ENCODE results near the gene TOR1A. TPM values are rescaled to one million over a fixed set of nuclear protein-coding genes. Genes with fewer than 3 reads are reported as not detected.
A peak's percentile ranks its signal among the peaks of the same experiment; 100 is the strongest.

The TOR1A gene
- total RNA-seq, 2 donors from 2014 or later = 27.3 to 51.7 TPM

- H3K9me3 Mint-ChIP-seq = no peaks in the 10 kb centered on the region
- H3K27me3 Mint-ChIP-seq = peaks cover 12% of the 10 kb centered on the region
- ATAC-seq (replicated peaks) = no peak
- no peak overlapping the region for H3K4me3 Mint-ChIP-seq
- H3K27ac Mint-ChIP-seq = no peak overlapping the region
- peaks cover 10% of the 10 kb centered on the region for H3K4me1 Mint-ChIP-seq
- H3K36me3 Mint-ChIP-seq (ENCODE audit: low read depth) = no peaks in the 10 kb centered on the region
Measured at GRCh38 chr9:129775448-129775798, 48.5 kb downstream of the TOR1A start.

GRCh38 chr9:129774791-129775447 is 49.0 kb downstream of the TOR1A start:
- H3K27ac Mint-ChIP-seq = no peak overlapping the region
- no peak for ATAC-seq (replicated peaks)
- peaks cover 10% of the 10 kb centered on the region for H3K4me1 Mint-ChIP-seq
- H3K4me3 Mint-ChIP-seq = no peak overlapping the region
- no peaks in the 10 kb centered on the region for H3K9me3 Mint-ChIP-seq
- peaks cover 12% of the 10 kb centered on the region for H3K27me3 Mint-ChIP-seq
- no peaks in the 10 kb centered on the region for H3K36me3 Mint-ChIP-seq (ENCODE audit: low read depth)

GRCh38 chr9:129773262-129774048 is 50.5 kb downstream of the TOR1A start:
- Mint-ChIP-seq H3K27ac (no peak overlapping the region), H3K27me3 (peaks cover 10% of the 10 kb centered on the region), H3K4me1 (peaks cover 10% of the 10 kb centered on the region), H3K4me3 (no peak overlapping the region), H3K36me3 (ENCODE audit: low read depth) (no peaks in the 10 kb centered on the region), H3K9me3 (no peaks in the 10 kb centered on the region)
- ATAC-seq (replicated peaks) = no peak

GRCh38 chr9:129770741-129771140 is 53.2 kb downstream of the TOR1A start:
- no peak for ATAC-seq (replicated peaks)
- Mint-ChIP-seq H3K36me3 (ENCODE audit: low read depth) (no peaks in the 10 kb centered on the region), H3K9me3 (no peaks in the 10 kb centered on the region), H3K27me3 (peaks cover 3% of the 10 kb centered on the region), H3K4me3 (no peak overlapping the region), H3K27ac (no peak overlapping the region), H3K4me1 (no peaks in the 10 kb centered on the region)

- Mint-ChIP-seq H3K36me3 (ENCODE audit: low read depth) (no peaks in the 10 kb centered on the region), H3K9me3 (no peaks in the 10 kb centered on the region), H3K4me1 (no peaks in the 10 kb centered on the region), H3K27ac (no peak overlapping the region), H3K4me3 (no peak overlapping the region), H3K27me3 (peaks cover 3% of the 10 kb centered on the region)
- ATAC-seq (replicated peaks) = no peak
Measured at GRCh38 chr9:129769669-129770068, 54.3 kb downstream of the TOR1A start.

- Mint-ChIP-seq H3K36me3 (ENCODE audit: low read depth) (no peaks in the 10 kb centered on the region), H3K4me1 (no peaks in the 10 kb centered on the region), H3K9me3 (no peaks in the 10 kb centered on the region), H3K27me3 (no peaks in the 10 kb centered on the region), H3K27ac (no peak overlapping the region), H3K4me3 (no peak overlapping the region)
- ATAC-seq (replicated peaks) = no peak
Measured at GRCh38 chr9:129768486-129768885, 55.5 kb downstream of the TOR1A start.

GRCh38 chr9:129765764-129766317 is 58.1 kb downstream of the TOR1A start:
- Mint-ChIP-seq H3K4me3 (no peak overlapping the region), H3K27ac (no peak overlapping the region), H3K36me3 (ENCODE audit: low read depth) (no peaks in the 10 kb centered on the region), H3K9me3 (no peaks in the 10 kb centered on the region), H3K27me3 (no peaks in the 10 kb centered on the region), H3K4me1 (no peaks in the 10 kb centered on the region)
- no peak for ATAC-seq (replicated peaks)

GRCh38 chr9:129762985-129763926 is 60.7 kb downstream of the TOR1A start:
- Mint-ChIP-seq H3K4me3 (no peak overlapping the region), H3K4me1 (peaks cover under 1% of the 10 kb centered on the region), H3K9me3 (no peaks in the 10 kb centered on the region), H3K36me3 (ENCODE audit: low read depth) (no peaks in the 10 kb centered on the region), H3K27me3 (peaks cover under 1% of the 10 kb centered on the region), H3K27ac (peak overlapping the region; percentile 28)
- no peak for ATAC-seq (replicated peaks)

Other genes starting within 250 kb of the TOR1A start
- not detected for gene C9orf50, start 203.0 kb downstream of the TOR1A start, total RNA-seq
- gene NTMT1, start 198.0 kb downstream of the TOR1A start, total RNA-seq = 10 to 100 TPM; 27.2 to 61.1 TPM
- 10 to 100 TPM; 12.3 to 26.4 TPM for gene ASB6, start 182.0 kb downstream of the TOR1A start, total RNA-seq
- under 1 TPM in 1 of 2 donors, not detected in 1; 0.32 TPM for gene PRRX2, start 158.5 kb downstream of the TOR1A start, total RNA-seq
- not detected for gene PTGES, start 71.1 kb downstream of the TOR1A start, total RNA-seq
- gene TOR1B, start 21.0 kb downstream of the TOR1A start, total RNA-seq = 10 to 100 TPM; 22.0 to 26.6 TPM
- gene C9orf78, start 11.1 kb upstream of the TOR1A start, total RNA-seq = 10 to 100 TPM; 23.4 to 73.3 TPM
- gene USP20, start 11.3 kb upstream of the TOR1A start, total RNA-seq = 10 to 100 TPM; 50.1 to 52.5 TPM
- gene FNBP1, start 219.1 kb upstream of the TOR1A start, total RNA-seq = 100 to 1,000 TPM; 173 to 492 TPM
- 10 to 100 TPM; 28.1 to 32.6 TPM for gene GPR107, start 229.8 kb upstream of the TOR1A start, total RNA-seq